Measurements from ENCODE around the gene SLC17A3. TPM values are rescaled to one million over a fixed set of nuclear protein-coding genes. Genes with fewer than 3 reads are reported as not detected.

Gene SLC17A3
- total RNA-seq, 1 experiment from 2014 or later, result not detected

- no peaks in the 10 kb centered on the region for H3K36me3 Mint-ChIP-seq
- DNase-seq (ENCODE audit: low spot score) (no peak), ATAC-seq (no peak)
- POLR2A ChIA-PET, result no interaction called here
- CTCF ChIA-PET, result no interaction called here
- peaks cover 5% of the 10 kb centered on the region for H3K27me3 Mint-ChIP-seq (ENCODE audit: low read depth)
- H3K27ac Mint-ChIP-seq, result no peak overlapping the region
- H3K9me3 Mint-ChIP-seq, result no peaks in the 10 kb centered on the region
- no peaks in the 10 kb centered on the region for H3K4me1 Mint-ChIP-seq
- TF ChIP-seq HMGXB4 (CRISPR knock-in tag; IDR thresholded peaks at IDR 0.05), result no peak
- TF ChIP-seq EMX1 (CRISPR knock-in tag; IDR thresholded peaks at IDR 0.05), result no peak
- TF ChIP-seq ZMAT4 (CRISPR knock-in tag; IDR thresholded peaks at IDR 0.05), result no peak
- TF ChIP-seq TEAD1 (CRISPR knock-in tag; IDR thresholded peaks at IDR 0.05), result no peak
- no peak for TF ChIP-seq IRF1 (CRISPR knock-in tag; IDR thresholded peaks at IDR 0.05)
- TF ChIP-seq USF1 (CRISPR knock-in tag; IDR thresholded peaks at IDR 0.05), result no peak
- TF ChIP-seq RELA (CRISPR knock-in tag; IDR thresholded peaks at IDR 0.05; ENCODE audit: borderline replicate concordance), result no peak
- no peak for TF ChIP-seq USF2 (CRISPR knock-in tag; IDR thresholded peaks at IDR 0.05)
- TF ChIP-seq ZNF219 (CRISPR knock-in tag; IDR thresholded peaks at IDR 0.05; ENCODE audit: borderline replicate concordance), result no peak
- no peak overlapping the region for H3K4me3 Mint-ChIP-seq
These were observed 949 bp upstream of the SLC17A3 start for GRCh38 chr6:25874822-25875562.

GRCh38 chr6:25872814-25873213, 1.2 kb downstream of the SLC17A3 start:
- H3K4me1 Mint-ChIP-seq, result no peaks in the 10 kb centered on the region
- peaks cover 5% of the 10 kb centered on the region for H3K27me3 Mint-ChIP-seq (ENCODE audit: low read depth)
- no peak overlapping the region for H3K27ac Mint-ChIP-seq
- H3K4me3 Mint-ChIP-seq, result no peak overlapping the region
- no peak for TF ChIP-seq USF1 (CRISPR knock-in tag; IDR thresholded peaks at IDR 0.05)
- DNase-seq (ENCODE audit: low spot score) (no peak), ATAC-seq (no peak)
- no peaks in the 10 kb centered on the region for H3K9me3 Mint-ChIP-seq
- CTCF ChIA-PET, result interaction anchor here (2.8 kb wide), 1 partner anchor 9 kb away, joined by 9 read pairs; no protein-coding TSS in a partner anchor
- no peaks in the 10 kb centered on the region for H3K36me3 Mint-ChIP-seq
- POLR2A ChIA-PET, result no interaction called here

GRCh38 chr6:25869840-25870239, 4.2 kb downstream of the SLC17A3 start:
- DNase-seq (ENCODE audit: low spot score) (no peak), ATAC-seq (no peak)
- H3K27ac Mint-ChIP-seq, result no peak overlapping the region
- CTCF ChIA-PET, result no interaction called here
- H3K4me3 Mint-ChIP-seq, result no peak overlapping the region
- peaks cover 5% of the 10 kb centered on the region for H3K27me3 Mint-ChIP-seq (ENCODE audit: low read depth)
- POLR2A ChIA-PET, result no interaction called here
- H3K36me3 Mint-ChIP-seq, result no peaks in the 10 kb centered on the region
- no peaks in the 10 kb centered on the region for H3K9me3 Mint-ChIP-seq
- no peaks in the 10 kb centered on the region for H3K4me1 Mint-ChIP-seq
- TF ChIP-seq GABPB1 (CRISPR knock-in tag; IDR thresholded peaks at IDR 0.05) (no peak), CBFB (CRISPR knock-in tag; IDR thresholded peaks at IDR 0.05; ENCODE audit: low read depth) (no peak), SMAD3 (CRISPR knock-in tag; IDR thresholded peaks at IDR 0.05; ENCODE audit: borderline replicate concordance) (no peak), MXD4 (CRISPR knock-in tag; IDR thresholded peaks at IDR 0.05; ENCODE audit: borderline replicate concordance) (no peak), ATF6 (CRISPR knock-in tag; IDR thresholded peaks at IDR 0.05) (no peak), ZNF232 (CRISPR knock-in tag; IDR thresholded peaks at IDR 0.05) (no peak), RELA (CRISPR knock-in tag; IDR thresholded peaks at IDR 0.05; ENCODE audit: borderline replicate concordance) (no peak), NR3C1 (CRISPR knock-in tag; conservative IDR thresholded peaks at IDR 0.05; ENCODE audit: low read depth) (no peak), TCF7 (CRISPR knock-in tag; IDR thresholded peaks at IDR 0.05; ENCODE audit: low read depth) (no peak), USF1 (CRISPR knock-in tag; IDR thresholded peaks at IDR 0.05) (no peak), ZNF671 (CRISPR knock-in tag; IDR thresholded peaks at IDR 0.05) (no peak), ATF3 (CRISPR knock-in tag; conservative IDR thresholded peaks at IDR 0.05) (no peak), EMX1 (CRISPR knock-in tag; IDR thresholded peaks at IDR 0.05) (no peak), FOXJ3 (CRISPR knock-in tag; IDR thresholded peaks at IDR 0.05; ENCODE audit: borderline replicate concordance) (no peak)
